WI38 (cell line): ENCODE results near the gene GPRC5C.

ENCODE experiments used
- H3K4me3 ChIP-seq: 2 replicates; pipeline ENCODE4 v1.5.1; 2011; ENCODE audit warnings: low read depth, mild to moderate bottlenecking, control low read depth, low read length
- CTCF ChIP-seq: IDR thresholded peaks from 2 replicates; pipeline ENCODE4 v1.5.1; 2012; ENCODE audit warnings: low read depth, mild to moderate bottlenecking, control low read depth, low read length

Gene GPRC5C

GRCh38 chr17:74454197-74455024 lies 22.5 kb downstream of the GPRC5C start:
- H3K4me3 ChIP-seq = no peak overlapping the region
- TF ChIP-seq CTCF = no peak

DNA sequence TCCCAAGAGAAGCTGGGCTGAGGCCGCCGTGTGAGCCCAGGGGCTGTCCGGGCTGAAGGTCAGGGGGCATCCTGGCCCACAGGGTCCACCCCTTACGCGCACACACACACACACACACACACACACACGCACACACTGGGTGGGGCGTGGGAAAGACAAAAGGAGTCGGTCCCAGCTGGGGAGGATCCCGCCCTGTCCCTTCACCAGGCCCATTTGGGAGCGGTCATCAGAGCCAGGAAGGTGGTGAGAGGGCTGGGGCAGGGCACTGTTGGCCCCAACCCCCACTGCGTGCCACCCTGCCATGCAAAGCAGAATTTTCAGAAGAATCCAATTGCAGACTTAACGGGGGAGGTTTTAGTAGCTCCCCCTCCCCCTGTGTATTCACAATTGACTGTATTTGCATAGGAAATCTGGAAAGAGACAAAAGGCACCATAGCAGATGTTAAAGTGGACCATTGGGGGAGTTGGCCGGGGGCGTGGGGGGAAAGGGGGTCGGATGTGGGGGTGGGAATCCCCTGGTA lies 23.2 kb downstream of the GPRC5C start:
- TF ChIP-seq CTCF = no peak
- no peak overlapping the region for H3K4me3 ChIP-seq

DNA sequence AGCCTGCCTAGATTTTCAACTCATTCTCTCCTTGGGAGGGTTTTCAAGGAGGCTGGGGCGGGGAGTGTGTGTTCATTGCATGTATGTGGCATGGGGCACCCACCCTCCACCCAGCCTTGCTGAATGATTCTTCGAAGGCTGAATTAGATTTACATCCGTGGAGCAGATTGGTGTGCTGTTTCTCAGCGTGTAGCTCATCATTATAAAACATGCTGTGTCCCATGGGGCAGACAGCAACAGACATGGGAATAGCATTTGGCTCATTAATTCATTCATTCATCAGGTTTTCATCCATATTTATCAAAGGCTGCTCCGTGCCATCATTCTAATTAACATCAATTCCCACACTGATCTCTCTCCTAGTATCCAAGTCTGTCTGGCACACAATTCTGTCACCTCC lies 23.9 kb downstream of the GPRC5C start:
- TF ChIP-seq CTCF = no peak
- no peak overlapping the region for H3K4me3 ChIP-seq

DNA sequence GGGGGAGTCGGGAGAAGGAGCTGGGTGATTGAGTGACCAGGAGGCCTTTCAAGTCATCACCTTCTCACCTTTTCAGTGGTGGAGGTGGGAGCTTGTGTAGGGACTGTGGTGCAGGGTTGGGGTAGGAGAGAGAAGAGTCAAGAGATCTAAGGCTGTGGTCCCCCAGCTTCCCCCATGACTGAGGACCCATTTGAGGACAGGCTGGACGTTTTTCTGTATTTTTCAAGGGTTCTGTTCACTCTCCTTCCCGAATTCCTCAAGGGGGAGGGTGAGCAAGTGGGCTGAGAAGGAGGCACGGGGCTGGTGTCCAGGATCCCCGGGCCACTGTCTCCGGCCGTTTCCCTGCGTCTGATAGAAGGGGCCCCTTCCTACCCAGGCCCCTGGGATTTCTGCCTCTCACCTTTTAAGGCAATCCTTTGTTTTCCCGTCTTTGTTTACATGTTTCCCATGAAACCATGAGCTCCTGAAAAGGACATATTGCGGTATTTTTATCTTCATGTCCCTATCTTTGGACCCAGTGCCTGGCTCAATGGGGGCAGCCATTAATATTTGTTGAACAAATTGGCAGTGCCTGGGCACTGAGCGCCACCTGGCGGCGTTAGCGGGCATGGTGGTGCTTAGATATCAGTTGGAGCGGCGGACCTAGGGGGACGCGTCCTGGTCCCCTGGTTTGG lies 25.4 kb downstream of the GPRC5C start:
- H3K4me3 ChIP-seq = no peak overlapping the region
- peak; percentile 67 for TF ChIP-seq CTCF

DNA sequence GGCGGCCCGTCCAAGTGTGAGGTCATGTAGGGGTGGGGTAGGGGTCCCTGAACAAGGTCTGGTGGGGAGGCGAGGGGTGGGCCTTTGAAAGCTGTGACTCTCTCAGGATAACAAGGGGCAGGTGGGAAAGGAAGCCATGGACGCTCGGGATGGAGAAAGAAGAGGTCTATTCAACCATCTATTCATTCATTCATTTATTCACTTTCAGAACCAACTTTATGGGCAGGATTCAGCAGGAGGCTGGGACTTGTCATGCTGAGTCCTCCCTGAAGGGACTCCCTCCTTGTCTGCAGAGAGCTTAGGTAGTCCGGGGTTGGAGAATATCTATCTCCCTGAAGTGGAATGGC lies 25.9 kb downstream of the GPRC5C start:
- TF ChIP-seq CTCF = no peak

GRCh38 chr17:74458835-74459234 lies 26.9 kb downstream of the GPRC5C start:
- TF ChIP-seq CTCF = no peak
- no peak overlapping the region for H3K4me3 ChIP-seq

More for the DNA sequence above, 25.9 kb downstream of the GPRC5C start:
- H3K4me3 ChIP-seq = no peak overlapping the region

- no peak for TF ChIP-seq CTCF
- H3K4me3 ChIP-seq = no peak overlapping the region
Measured at GRCh38 chr17:74459622-74460021, 27.7 kb downstream of the GPRC5C start.
